Aorta (tissue), 5 donors: ENCODE data around the gene MOG. TPM values are rescaled to one million over a fixed set of nuclear protein-coding genes. Genes with fewer than 3 reads are reported as not detected.
A peak's percentile ranks its signal among the peaks of the same experiment; 100 is the strongest.

Experiments
- ATAC-seq: fragments of 200-7000 bp; cut with Tn5 transposase; one replicate; pipeline ENCODE4 v1.9.1; 2022; ENCODE audit warnings: moderate library complexity; ENCODE audit not compliant: low FRiP score
- DNase-seq, 2 donors: peaks; one replicate each; pipeline ENCODE4 v3.0.0-alpha.2; 2020
- H3K27ac ChIP-seq, 2 donors: one replicate each; pipeline ENCODE4 v1.5.1; 2013; ENCODE audit warnings: low read length in 2 of 2, mild to moderate bottlenecking in 2 of 2, moderate library complexity in 2 of 2, control low read depth in 1 of 2, inconsistent platforms in 1 of 2, low read depth in 1 of 2
- H3K27me3 ChIP-seq, 2 donors: one replicate each; pipeline ENCODE4 v1.6.1; 2013; ENCODE audit warnings: control low read depth in 1 of 2, low read length in 1 of 2, mild to moderate bottlenecking in 1 of 2, moderate library complexity in 1 of 2; ENCODE audit not compliant: insufficient read depth in 2 of 2, control insufficient read depth in 1 of 2
- H3K36me3 ChIP-seq, 2 donors: one replicate each; pipeline ENCODE4 v1.6.1; 2013; ENCODE audit warnings: control low read depth in 1 of 2, low read length in 1 of 2, mild to moderate bottlenecking in 1 of 2; ENCODE audit not compliant: insufficient read depth in 2 of 2, control insufficient read depth in 1 of 2
- H3K4me1 ChIP-seq, 2 donors: one replicate each; pipeline ENCODE4 v1.6.1; 2013; ENCODE audit warnings: low read length in 2 of 2, control low read depth in 1 of 2, mild to moderate bottlenecking in 1 of 2, moderate library complexity in 1 of 2; ENCODE audit not compliant: insufficient read depth in 2 of 2, control insufficient read depth in 1 of 2
- H3K4me3 ChIP-seq, 2 donors: one replicate each; pipeline ENCODE4 v1.5.1; 2013; ENCODE audit warnings: low read length in 2 of 2, control low read depth in 1 of 2, mild to moderate bottlenecking in 1 of 2
- H3K9me3 ChIP-seq: one replicate; pipeline ENCODE4 v1.6.1; 2013; ENCODE audit warnings: mild to moderate bottlenecking, low read length; ENCODE audit not compliant: control insufficient read depth
- WGBS, 2 donors: extraction: QIAGEN DNeasy Blood & Tissue Kit; methylation state at CpG; one replicate each; pipeline ENCODE4 v1.1.7; 2013; 5-methylcytosine and 5-hydroxymethylcytosine counted together
- intact Hi-C, 2 donors: fragments of 100-400 bp; cut with DNase I; formaldehyde crosslinking; loops; one replicate each; pipeline versions ENCODE4 v1.14.2 to v1.15.0; 2022
- polyA plus RNA-seq, 2 donors: library from polyadenylated mRNA; stranded (reverse); fragments of 200-250 nt; gene quantifications; one replicate each; pipeline ENCODE4 v1.2.3, GENCODE V29; 2013
- total RNA-seq, 2 donors: library from RNA; stranded (reverse); fragmentation: NEBNext Ultra II Directional; extraction: Animal tissue kit (Norgen Biotek cat#: 25700); gene quantifications; one replicate each; pipeline ENCODE4 v1.2.1, GENCODE V29; 2021
- donor health status: healthy with polysubstance abuse.
- donor health status: Bipolar disorder and iron deficiency.
- donor health status: DM: no; HTN: no; CAD: no.
- donor health status: DM: no; HTN: no; CAD: no.
- donor health status: DM: yes; HTN: yes; CAD: no.

The MOG gene
- total and polyA plus RNA-seq, 4 donors, result 1.5 TPM; not detected in 3

GRCh38 chr6:29702519-29703103, 45.7 kb downstream of the MOG start:
- H3K27me3 ChIP-seq, result no peaks in the 10 kb centered on the region
- H3K4me3 ChIP-seq, result no peak overlapping the region
- DNase-seq, result peak in 1 of 2 donors; percentile 88
- ATAC-seq, result peak; percentile 57
- intact Hi-C loops, result loop anchor here (10.0 kb wide), 2 partner anchors 302 to 312 kb away; no protein-coding TSS in a partner anchor
- H3K36me3 ChIP-seq, result no peaks in the 10 kb centered on the region
- no peak overlapping the region for H3K27ac ChIP-seq
- no peaks in the 10 kb centered on the region for H3K4me1 ChIP-seq
- H3K9me3 ChIP-seq, result no peaks in the 10 kb centered on the region
- WGBS, 2 donors, result 25 to 27% methylated on average over 17 of the region's 17 CpGs

- Histone ChIP-seq H3K36me3 (no peaks in the 10 kb centered on the region), H3K9me3 (peaks cover 1% of the 10 kb centered on the region), H3K4me3 (no peak overlapping the region), H3K27ac (no peak overlapping the region), H3K27me3 (peaks cover 0 to 2% of the 10 kb centered on the region in 2 donors), H3K4me1 (no peaks in the 10 kb centered on the region)
- 35% methylated on average over 9 to 10 of the region's 10 CpGs for WGBS, 2 donors
- DNase-seq (no peak), ATAC-seq (no peak)
- intact Hi-C loops, result loop anchor here (1.0 to 10.0 kb wide), 4 partner anchors 127 to 309 kb away; no protein-coding TSS in a partner anchor
Measured at GRCh38 chr6:29705389-29706231, 48.7 kb downstream of the MOG start.

- 70 to 72% methylated on average over 11 of the region's 11 CpGs for WGBS, 2 donors
- no peak overlapping the region for H3K27ac ChIP-seq
Measured at GRCh38 chr6:29708432-29709179, 51.7 kb downstream of the MOG start.

GRCh38 chr6:29709188-29709587, 52.3 kb downstream of the MOG start:
- 42 to 61% methylated on average over 4 of the region's 4 CpGs for WGBS, 2 donors
- no peaks in the 10 kb centered on the region for H3K4me1 ChIP-seq
- DNase-seq (no peak), ATAC-seq (no peak)
- H3K27ac ChIP-seq, result no peak overlapping the region
- peaks cover 1% of the 10 kb centered on the region for H3K9me3 ChIP-seq
- intact Hi-C loops, result loop anchor here (10.0 kb wide), 2 partner anchors 296 to 306 kb away; no protein-coding TSS in a partner anchor
- no peaks in the 10 kb centered on the region for H3K36me3 ChIP-seq
- H3K27me3 ChIP-seq, result peaks cover 0 to 2% of the 10 kb centered on the region in 2 donors
- H3K4me3 ChIP-seq, result no peak overlapping the region

More at GRCh38 chr6:29708432-29709179, 51.7 kb downstream of the MOG start:
- Histone ChIP-seq H3K27me3 (peaks cover 0 to 2% of the 10 kb centered on the region in 2 donors), H3K36me3 (no peaks in the 10 kb centered on the region), H3K9me3 (peaks cover 1% of the 10 kb centered on the region), H3K4me1 (no peaks in the 10 kb centered on the region), H3K4me3 (no peak overlapping the region)
- no peak for DNase-seq
- intact Hi-C loops, result loop anchor here (10.0 kb wide), 2 partner anchors 296 to 306 kb away; no protein-coding TSS in a partner anchor
- ATAC-seq, result no peak

- intact Hi-C loops, result no loop called here
- 86% methylated on average over 8 of the region's 8 CpGs for WGBS, 2 donors
- DNase-seq, result no peak
- Histone ChIP-seq H3K9me3 (peaks cover 1% of the 10 kb centered on the region), H3K4me3 (no peak overlapping the region), H3K36me3 (no peaks in the 10 kb centered on the region), H3K4me1 (no peaks in the 10 kb centered on the region), H3K27me3 (peaks cover 0 to 2% of the 10 kb centered on the region in 2 donors), H3K27ac (no peak overlapping the region)
- ATAC-seq, result no peak
Measured at GRCh38 chr6:29710281-29710941, 53.5 kb downstream of the MOG start.

- no peaks in the 10 kb centered on the region for H3K27me3 ChIP-seq
- ATAC-seq (no peak), DNase-seq (no peak)
- no peaks in the 10 kb centered on the region for H3K36me3 ChIP-seq
- intact Hi-C loops, result no loop called here
- no peaks in the 10 kb centered on the region for H3K9me3 ChIP-seq
- H3K4me3 ChIP-seq, result no peak overlapping the region
- no peak overlapping the region for H3K27ac ChIP-seq
- WGBS, 2 donors, result 23 to 39% methylated on average over 2 of the region's 2 CpGs
- no peaks in the 10 kb centered on the region for H3K4me1 ChIP-seq
Measured at GRCh38 chr6:29720863-29721262, 64.0 kb downstream of the MOG start.
